Naive B cell (primary cell): ENCODE data around the gene CBS. TPM values are rescaled to one million over a fixed set of nuclear protein-coding genes. Genes with fewer than 3 reads are reported as not detected.

Experiments used
- ATAC-seq, 2 donors: fragments of 150-1000 bp; cut with Tn5 transposase; 2 replicates each; pipeline ENCODE4 v1.10.0; 2021; ENCODE audit warnings: low read depth in 2 of 2, mild to moderate bottlenecking in 2 of 2, moderate library complexity in 2 of 2
- DNase-seq: peaks from one replicate; pipeline ENCODE4 v3.0.0; 2022
- H3K27ac Mint-ChIP-seq, 6 donors: one replicate each; pipeline ENCODE4 v1.8.0; 2020 to 2022; ENCODE audit warnings: mild to moderate bottlenecking in 6 of 6, mixed read lengths in 6 of 6, moderate library complexity in 5 of 6, inconsistent platforms in 2 of 6
- H3K27me3 Mint-ChIP-seq, 3 donors: one replicate each; pipeline ENCODE4 v1.8.0; 2021 to 2022; ENCODE audit warnings: mixed read lengths in 3 of 3, mild to moderate bottlenecking in 1 of 3
- H3K36me3 Mint-ChIP-seq, 2 donors: one replicate each; pipeline ENCODE4 v1.8.0; 2020 to 2022; ENCODE audit warnings: mixed read lengths in 2 of 2, inconsistent platforms in 1 of 2, mild to moderate bottlenecking in 1 of 2
- H3K4me1 Mint-ChIP-seq, 3 donors: one replicate each; pipeline ENCODE4 v1.8.0; 2020 to 2022; ENCODE audit warnings: mixed read lengths in 3 of 3, inconsistent platforms in 1 of 3, mild to moderate bottlenecking in 1 of 3, moderate library complexity in 1 of 3
- H3K4me3 Mint-ChIP-seq, 8 donors: one replicate each; pipeline ENCODE4 v1.8.0; 2020 to 2022; ENCODE audit warnings: mild to moderate bottlenecking in 8 of 8, mixed read lengths in 8 of 8, moderate library complexity in 8 of 8, inconsistent platforms in 2 of 8
- H3K9me3 Mint-ChIP-seq, 7 donors: one replicate each; pipeline ENCODE4 v1.8.0; 2020 to 2022; ENCODE audit warnings: mixed read lengths in 7 of 7, mild to moderate bottlenecking in 5 of 7, inconsistent platforms in 2 of 7, moderate library complexity in 1 of 7
- polyA plus RNA-seq, 6 donors: library from polyadenylated mRNA; unstranded; fragments of 300-500 nt; fragmentation: Illumina TruSeq; gene quantifications; one replicate each; pipeline ENCODE4 v1.2.3, GENCODE V29; 2021; ENCODE audit warnings: low read depth in 6 of 6

The CBS gene
- polyA plus RNA-seq, 6 donors from 2014 or later = 0.17 TPM; not detected in 5

- DNase-seq (no peak), ATAC-seq (no peak)
- H3K27ac Mint-ChIP-seq = peak overlapping the region in 1 of 6 donors; percentile 72
- no peaks in the 10 kb centered on the region for H3K27me3 Mint-ChIP-seq
- H3K36me3 Mint-ChIP-seq = peaks cover 11 to 41% of the 10 kb centered on the region in 2 donors
- no peaks in the 10 kb centered on the region for H3K9me3 Mint-ChIP-seq
- H3K4me1 Mint-ChIP-seq = no peaks in the 10 kb centered on the region
- H3K4me3 Mint-ChIP-seq = no peak overlapping the region
Measured at GRCh38 chr21:43027846-43028731, 47.5 kb downstream of the CBS start.

GRCh38 chr21:43025636-43026180 is 49.9 kb downstream of the CBS start:
- H3K27me3 Mint-ChIP-seq = no peaks in the 10 kb centered on the region
- ATAC-seq = no peak
- no peak overlapping the region for H3K27ac Mint-ChIP-seq
- H3K4me3 Mint-ChIP-seq = no peak overlapping the region
- H3K4me1 Mint-ChIP-seq = peaks cover 0 to 5% (median 0%) of the 10 kb centered on the region in 3 donors
- DNase-seq = no peak
- H3K36me3 Mint-ChIP-seq = peaks cover 33 to 45% of the 10 kb centered on the region in 2 donors
- H3K9me3 Mint-ChIP-seq = no peaks in the 10 kb centered on the region

GRCh38 chr21:43024439-43025136 is 51.0 kb downstream of the CBS start:
- H3K36me3 Mint-ChIP-seq = peaks cover 33 to 38% of the 10 kb centered on the region in 2 donors

GRCh38 chr21:43023175-43023574 is 52.5 kb downstream of the CBS start:
- ATAC-seq (no peak), DNase-seq (no peak)
- Mint-ChIP-seq H3K36me3 (peaks cover 24 to 32% of the 10 kb centered on the region in 2 donors), H3K27me3 (no peaks in the 10 kb centered on the region), H3K4me1 (peaks cover 0 to 9% (median 0%) of the 10 kb centered on the region in 3 donors), H3K9me3 (no peaks in the 10 kb centered on the region), H3K27ac (peak overlapping the region in 2 of 6 donors; percentile 2 to 15), H3K4me3 (no peak overlapping the region)

More at GRCh38 chr21:43024439-43025136, 51.0 kb downstream of the CBS start:
- Mint-ChIP-seq H3K9me3 (no peaks in the 10 kb centered on the region), H3K4me1 (peaks cover 0 to 9% (median 0%) of the 10 kb centered on the region in 3 donors), H3K27me3 (no peaks in the 10 kb centered on the region), H3K4me3 (no peak overlapping the region), H3K27ac (no peak overlapping the region)
- ATAC-seq (no peak), DNase-seq (no peak)

GRCh38 chr21:43021756-43022600 is 53.7 kb downstream of the CBS start:
- Mint-ChIP-seq H3K27ac (peak overlapping the region in 1 of 6 donors; percentile 16), H3K9me3 (no peaks in the 10 kb centered on the region), H3K27me3 (no peaks in the 10 kb centered on the region), H3K4me1 (peaks cover 0 to 9% (median under 1%) of the 10 kb centered on the region in 3 donors), H3K4me3 (peak overlapping the region in 1 of 8 donors; percentile 33), H3K36me3 (peaks cover 24 to 28% of the 10 kb centered on the region in 2 donors)
- no peak for ATAC-seq
- DNase-seq = no peak

GRCh38 chr21:43021191-43021590 is 54.4 kb downstream of the CBS start:
- Mint-ChIP-seq H3K27me3 (no peaks in the 10 kb centered on the region), H3K36me3 (peaks cover 24 to 26% of the 10 kb centered on the region in 2 donors), H3K27ac (peak overlapping the region in 2 of 6 donors; percentile 16 to 50), H3K4me1 (peaks cover 7 to 16% (median 8%) of the 10 kb centered on the region in 3 donors), H3K9me3 (no peaks in the 10 kb centered on the region), H3K4me3 (peak overlapping the region in 3 of 8 donors; percentile 3 to 68 (median 35))
- no peak for DNase-seq
- ATAC-seq = no peak

GRCh38 chr21:43020771-43021170 is 54.9 kb downstream of the CBS start:
- no peaks in the 10 kb centered on the region for H3K27me3 Mint-ChIP-seq
- H3K4me1 Mint-ChIP-seq = peaks cover 12 to 20% (median 12%) of the 10 kb centered on the region in 3 donors
- peak overlapping the region in 3 of 8 donors; percentile 31 to 82 (median 68) for H3K4me3 Mint-ChIP-seq
- no peak for DNase-seq
- ATAC-seq = no peak
- H3K9me3 Mint-ChIP-seq = no peaks in the 10 kb centered on the region
- peaks cover 24 to 26% of the 10 kb centered on the region in 2 donors for H3K36me3 Mint-ChIP-seq
- peak overlapping the region in 2 of 6 donors; percentile 50 to 84 for H3K27ac Mint-ChIP-seq

- no peak for DNase-seq
- no peaks in the 10 kb centered on the region for H3K9me3 Mint-ChIP-seq
- H3K4me3 Mint-ChIP-seq = peak overlapping the region in 4 of 8 donors; percentile 31 to 82 (median 44)
- peaks cover 18 to 24% (median 18%) of the 10 kb centered on the region in 3 donors for H3K4me1 Mint-ChIP-seq
- H3K27me3 Mint-ChIP-seq = no peaks in the 10 kb centered on the region
- ATAC-seq = no peak
- H3K36me3 Mint-ChIP-seq = peaks cover 24 to 26% of the 10 kb centered on the region in 2 donors
- H3K27ac Mint-ChIP-seq = peak overlapping the region in 1 of 6 donors; percentile 50
Measured at GRCh38 chr21:43020177-43020576, 55.5 kb downstream of the CBS start.

- Mint-ChIP-seq H3K9me3 (no peaks in the 10 kb centered on the region), H3K4me1 (peaks cover 23 to 29% (median 26%) of the 10 kb centered on the region in 3 donors), H3K36me3 (peaks cover 24 to 28% of the 10 kb centered on the region in 2 donors), H3K27me3 (no peaks in the 10 kb centered on the region), H3K4me3 (no peak overlapping the region), H3K27ac (peak overlapping the region in 1 of 6 donors; percentile 21)
- DNase-seq (no peak), ATAC-seq (no peak)
Measured at GRCh38 chr21:43018519-43018918, 57.1 kb downstream of the CBS start.

- peaks cover 13 to 15% of the 10 kb centered on the region in 2 donors for H3K36me3 Mint-ChIP-seq
- ATAC-seq (no peak), DNase-seq (no peak)
- peaks cover 23 to 29% (median 26%) of the 10 kb centered on the region in 3 donors for H3K4me1 Mint-ChIP-seq
- peak overlapping the region in 5 of 8 donors; percentile 19 to 80 (median 69) for H3K4me3 Mint-ChIP-seq
- no peaks in the 10 kb centered on the region for H3K9me3 Mint-ChIP-seq
- peak overlapping the region in 2 of 6 donors; percentile 44 to 81 for H3K27ac Mint-ChIP-seq
- no peaks in the 10 kb centered on the region for H3K27me3 Mint-ChIP-seq
Measured at GRCh38 chr21:43016728-43017127, 58.9 kb downstream of the CBS start.

- Mint-ChIP-seq H3K9me3 (no peaks in the 10 kb centered on the region), H3K27me3 (no peaks in the 10 kb centered on the region), H3K4me1 (peaks cover 23 to 26% (median 24%) of the 10 kb centered on the region in 3 donors), H3K27ac (peak overlapping the region; percentile 49 to 96 (median 68)), H3K36me3 (peaks cover 7 to 8% of the 10 kb centered on the region in 2 donors), H3K4me3 (peak overlapping the region in 7 of 8 donors; percentile 35 to 80 (median 74))
- ATAC-seq = peak; percentile 86 to 91
- DNase-seq = peak; percentile 56
Measured at GRCh38 chr21:43015906-43016540, 59.6 kb downstream of the CBS start.

GRCh38 chr21:43012596-43012995 is 63.0 kb downstream of the CBS start:
- no peak for ATAC-seq
- Mint-ChIP-seq H3K27ac (no peak overlapping the region), H3K9me3 (no peaks in the 10 kb centered on the region), H3K4me1 (peaks cover 20 to 26% (median 23%) of the 10 kb centered on the region in 3 donors), H3K4me3 (no peak overlapping the region), H3K27me3 (no peaks in the 10 kb centered on the region), H3K36me3 (peaks cover 7 to 12% of the 10 kb centered on the region in 2 donors)
- no peak for DNase-seq
